Measurements from ENCODE around the gene CLUH.

GRCh38 chr17:2697611-2698162 lies 13.9 kb downstream of the CLUH start:
- TF ChIP-seq CTCF (IDR thresholded peaks at IDR 0.05) (no peak), POLR2A (IDR thresholded peaks at IDR 0.05) (no peak)

Measured in ovary (tissue), 3 donors.